NCI-H446 (cell line): ENCODE measurements around the gene ZFYVE9.
"Not testable (repeated sequence)": the region's sequence is repeated elsewhere in the genome, so short reads cannot be mapped to it uniquely, and the experiment has no call there.

Source experiments
- DNase-seq, 2 experiments: peaks; one replicate each; lab custom pipeline; 2025; lab: John Stamatoyannopoulos, UW

The ZFYVE9 gene

DNA sequence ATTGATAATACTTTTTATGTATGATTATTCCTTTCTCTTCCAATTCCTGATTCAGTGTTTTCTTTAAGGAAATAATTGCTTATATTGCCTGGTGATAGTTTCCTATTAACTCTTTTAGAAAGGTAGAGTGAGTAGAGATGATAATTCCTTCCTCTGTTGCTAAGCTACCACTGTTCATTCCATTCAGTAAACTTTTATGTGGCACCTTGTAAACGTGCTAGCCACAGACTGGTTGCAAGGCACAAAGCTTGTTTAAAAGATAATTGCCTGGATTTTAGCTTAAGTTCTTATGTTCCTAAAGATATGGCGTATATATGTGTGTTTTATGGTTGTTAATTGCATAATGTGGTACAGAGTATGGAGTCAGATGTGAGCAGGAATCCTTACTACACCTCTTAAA is 3.2 kb downstream of the ZFYVE9 start:
- no peak for DNase-seq

DNA sequence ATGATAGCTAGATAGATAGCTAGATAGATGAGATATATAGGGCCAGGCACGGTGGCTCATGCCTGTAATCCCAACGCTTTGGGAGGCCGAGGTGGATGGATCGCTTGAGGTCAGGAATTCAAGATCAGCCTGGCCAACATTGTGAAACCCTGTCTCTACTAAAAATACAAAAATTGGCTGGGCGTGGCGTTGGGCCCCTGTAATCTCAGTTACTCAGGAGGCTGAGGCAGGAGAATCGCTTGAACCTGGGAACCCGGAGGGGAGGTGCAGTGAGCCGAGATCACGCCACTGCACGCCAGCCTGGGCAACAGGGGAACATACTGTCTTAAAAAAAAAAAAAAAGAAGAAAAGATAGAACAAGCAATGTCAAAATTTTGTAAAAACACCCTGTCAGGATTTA is 8.6 kb downstream of the ZFYVE9 start:
- DNase-seq, result not testable (repeated sequence)

DNA sequence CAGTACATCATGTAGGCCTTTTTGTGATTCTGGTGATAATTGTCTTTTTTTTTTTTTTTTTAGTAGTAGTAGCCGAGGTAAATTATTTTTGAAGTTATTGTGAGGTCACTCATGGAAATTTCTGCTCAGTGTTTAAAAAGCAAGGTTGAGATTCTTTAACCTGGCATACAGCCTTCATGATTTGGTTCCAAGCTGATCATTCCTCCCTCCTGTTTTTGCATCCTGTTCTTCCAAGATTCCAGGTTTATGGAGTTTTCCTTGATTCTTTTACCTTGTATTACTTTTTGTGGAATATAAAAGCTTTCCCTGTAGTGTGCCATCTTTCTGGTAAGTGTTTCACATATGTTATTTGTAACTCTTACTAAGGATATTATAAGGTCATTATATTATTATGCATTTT is 9.1 kb downstream of the ZFYVE9 start:
- DNase-seq, result no peak

DNA sequence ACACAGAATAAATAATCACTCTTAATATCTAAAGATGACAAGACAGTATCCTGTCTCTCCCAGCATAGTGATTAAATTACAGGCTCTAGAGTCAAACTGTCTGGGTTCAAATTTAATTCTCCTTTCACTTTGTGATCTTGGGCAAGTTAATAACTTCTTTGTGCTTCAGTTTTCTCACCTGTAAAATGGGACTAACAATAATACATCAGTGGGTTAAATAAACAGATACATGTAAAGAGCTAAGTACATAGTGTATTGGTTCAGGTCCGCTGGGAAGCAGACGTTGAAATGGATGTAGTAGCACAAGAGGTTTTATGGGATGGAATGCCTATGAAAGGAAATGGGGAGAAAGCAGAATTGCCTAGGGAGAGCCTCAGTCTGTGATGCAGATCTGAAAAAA is 10.7 kb downstream of the ZFYVE9 start:
- no peak for DNase-seq

DNA sequence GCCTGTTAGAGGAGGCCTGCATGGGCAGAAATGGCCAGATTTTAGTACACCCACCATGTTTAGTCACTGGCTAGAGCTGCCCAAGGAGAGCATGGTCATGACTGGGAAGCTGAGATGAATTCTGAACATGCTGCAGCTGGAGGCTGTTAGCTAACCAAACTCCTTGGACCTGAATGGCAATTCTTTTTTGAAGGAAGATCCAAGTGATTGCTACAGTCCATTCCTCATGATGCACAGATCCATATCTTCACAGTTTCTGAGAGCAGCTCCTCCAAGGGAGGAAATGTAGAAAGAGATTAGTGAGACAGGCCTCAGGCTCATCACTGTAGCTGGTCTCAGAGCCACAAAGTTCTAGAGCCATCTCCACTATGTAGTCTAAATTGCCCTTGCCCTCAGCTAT is 11.1 kb downstream of the ZFYVE9 start:
- DNase-seq, result no peak

DNA sequence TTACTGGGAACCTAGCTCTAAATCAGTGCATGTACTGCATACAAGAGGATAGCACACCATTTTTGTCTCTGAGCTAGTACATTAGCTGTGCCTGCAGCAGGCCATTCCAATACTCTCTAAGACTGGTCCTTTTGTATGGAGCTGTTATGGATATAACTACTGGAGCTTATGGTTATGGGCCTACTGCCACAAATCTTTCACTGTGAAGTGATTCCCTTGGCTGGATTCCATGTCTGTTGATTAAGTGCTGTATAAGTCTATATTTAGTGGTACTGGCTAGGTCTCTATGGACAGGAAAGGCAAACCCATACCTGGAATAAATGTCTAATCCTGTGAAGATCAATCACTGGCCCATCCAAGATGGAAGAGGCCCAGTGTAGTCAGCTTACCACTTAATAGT is 12.0 kb downstream of the ZFYVE9 start:
- DNase-seq, result peak; percentile 30 to 54

DNA sequence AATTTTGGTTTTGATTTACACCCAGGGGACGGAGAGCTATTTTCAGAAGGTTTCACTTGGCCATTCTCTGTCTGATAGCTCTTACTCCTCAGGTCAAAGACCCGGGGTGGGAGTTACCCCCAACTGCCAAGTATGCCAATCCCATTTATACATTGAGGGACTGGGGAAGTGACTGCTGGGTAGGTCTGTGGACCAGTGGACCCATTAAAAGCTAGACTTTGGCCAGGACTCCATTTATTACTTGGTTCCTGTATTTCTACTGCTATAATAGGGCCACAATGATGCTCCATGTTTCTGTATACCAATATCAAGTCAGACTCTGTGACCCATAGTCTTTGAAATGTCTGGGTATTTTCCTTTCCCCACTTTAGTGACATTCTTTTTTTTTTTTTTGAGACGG is 14.6 kb downstream of the ZFYVE9 start:
- no peak for DNase-seq

DNA sequence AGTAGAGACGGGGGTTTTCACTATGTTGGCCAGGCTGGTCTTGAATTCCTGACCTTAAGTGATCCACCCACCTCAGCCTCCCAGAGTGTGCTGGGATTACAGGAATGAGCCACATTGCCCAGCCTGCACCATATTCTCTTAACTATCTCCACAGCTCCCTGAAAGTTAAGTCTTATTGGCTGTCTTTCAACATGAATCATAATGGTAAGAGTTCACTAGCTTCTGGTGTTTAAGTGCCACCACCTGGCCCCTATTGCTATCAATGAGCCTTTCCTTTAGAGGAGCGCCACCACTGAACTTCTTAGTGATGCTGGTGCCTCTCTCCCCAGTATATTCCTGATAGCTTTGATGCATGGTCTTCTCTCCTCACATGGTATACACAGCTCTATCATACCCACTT is 15.7 kb downstream of the ZFYVE9 start:
- DNase-seq, result peak in 1 of 2 experiments; percentile 5

DNA sequence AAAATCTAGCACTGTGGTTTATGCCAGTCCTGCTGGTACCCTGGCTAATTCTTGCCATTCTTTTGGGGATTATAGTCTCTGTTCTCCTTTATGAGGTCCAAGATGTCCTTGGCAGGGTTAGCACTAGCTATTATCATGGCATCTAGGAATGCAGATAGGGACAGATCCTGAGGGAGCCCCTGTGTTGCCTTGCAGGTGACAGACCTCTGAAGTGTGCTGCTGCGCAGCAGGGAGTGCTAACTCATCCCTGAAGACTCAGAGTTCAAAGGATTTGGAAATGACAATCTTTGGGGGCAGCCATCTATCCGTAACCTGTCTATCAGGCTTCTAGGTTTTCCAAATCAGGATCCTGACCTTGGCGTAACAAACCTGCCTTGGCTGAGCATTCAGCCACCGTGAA is 16.3 kb downstream of the ZFYVE9 start:
- DNase-seq, result no peak

DNA sequence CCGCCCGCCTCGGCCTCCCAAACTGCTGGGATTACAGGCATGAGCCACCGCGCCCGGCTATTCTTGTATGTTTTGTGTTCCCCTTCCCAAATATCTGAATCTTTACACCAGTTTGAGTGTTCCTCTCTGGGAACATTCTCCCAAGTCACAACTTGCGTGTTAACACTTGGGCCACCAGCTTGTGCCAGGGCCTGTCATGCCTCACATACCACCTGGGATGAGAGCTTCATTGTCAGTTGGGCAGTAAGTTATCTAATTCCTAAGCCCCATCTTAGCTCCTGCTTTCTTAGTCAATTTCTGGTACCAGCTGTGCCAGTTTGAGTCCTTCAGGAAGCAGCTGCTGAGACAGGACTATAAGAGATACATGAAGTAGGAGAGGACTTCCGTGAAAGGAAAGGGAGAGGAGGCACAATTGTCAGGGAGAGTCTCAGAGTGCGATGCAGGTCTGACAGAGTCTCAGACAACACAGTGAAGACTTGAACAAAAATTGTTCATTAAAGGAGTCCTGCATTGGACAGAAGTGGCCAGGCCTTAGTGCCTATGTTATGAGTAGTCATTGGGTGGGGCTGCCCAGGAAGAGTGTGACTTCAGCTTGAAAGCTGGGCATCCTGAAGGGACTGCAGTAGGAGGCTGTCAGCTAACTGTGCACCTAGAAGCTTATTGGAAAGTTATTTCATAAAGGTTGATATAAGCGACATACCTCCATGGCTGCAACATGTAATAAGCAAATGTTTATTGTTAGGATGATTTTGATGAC is 17.3 kb downstream of the ZFYVE9 start:
- DNase-seq, result no peak

DNA sequence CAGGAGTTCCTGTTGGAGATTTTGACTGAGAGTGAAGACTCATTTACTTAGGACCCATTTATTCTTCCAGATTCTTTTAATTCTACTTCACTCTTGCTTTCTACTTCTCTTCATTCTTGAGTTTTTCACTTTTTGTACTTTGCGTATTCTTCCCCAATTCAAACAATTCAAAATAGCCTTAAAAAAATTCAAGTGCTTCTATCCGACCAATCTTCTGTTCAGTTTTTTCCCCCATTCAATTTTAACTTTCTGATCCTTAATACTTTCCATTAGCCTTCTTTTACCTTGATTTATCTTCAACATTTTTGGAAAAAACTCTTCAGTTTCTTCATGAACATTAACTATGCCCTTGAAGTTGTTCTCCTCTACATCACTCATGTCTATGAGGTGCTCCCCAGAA is 21.1 kb downstream of the ZFYVE9 start:
- no peak for DNase-seq

DNA sequence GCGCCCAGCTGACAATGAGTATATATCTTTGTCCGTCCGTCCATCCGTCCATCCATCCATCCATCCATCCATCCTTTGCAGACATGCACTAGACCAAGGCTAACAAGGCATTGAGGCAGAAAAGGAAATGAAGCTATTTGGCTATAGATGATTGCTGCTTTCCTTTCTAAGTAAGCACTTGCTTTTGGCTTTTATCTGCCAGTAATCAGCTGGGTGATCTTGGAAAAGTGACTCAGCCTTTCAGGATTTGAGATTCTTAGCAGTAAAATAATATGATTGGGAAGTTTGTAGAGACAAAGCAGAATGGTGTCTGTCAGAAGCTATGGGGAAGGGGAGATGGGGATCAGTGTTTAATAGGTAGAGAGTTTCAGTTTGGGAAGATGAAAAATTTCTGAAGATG is 22.7 kb downstream of the ZFYVE9 start:
- no peak for DNase-seq

DNA sequence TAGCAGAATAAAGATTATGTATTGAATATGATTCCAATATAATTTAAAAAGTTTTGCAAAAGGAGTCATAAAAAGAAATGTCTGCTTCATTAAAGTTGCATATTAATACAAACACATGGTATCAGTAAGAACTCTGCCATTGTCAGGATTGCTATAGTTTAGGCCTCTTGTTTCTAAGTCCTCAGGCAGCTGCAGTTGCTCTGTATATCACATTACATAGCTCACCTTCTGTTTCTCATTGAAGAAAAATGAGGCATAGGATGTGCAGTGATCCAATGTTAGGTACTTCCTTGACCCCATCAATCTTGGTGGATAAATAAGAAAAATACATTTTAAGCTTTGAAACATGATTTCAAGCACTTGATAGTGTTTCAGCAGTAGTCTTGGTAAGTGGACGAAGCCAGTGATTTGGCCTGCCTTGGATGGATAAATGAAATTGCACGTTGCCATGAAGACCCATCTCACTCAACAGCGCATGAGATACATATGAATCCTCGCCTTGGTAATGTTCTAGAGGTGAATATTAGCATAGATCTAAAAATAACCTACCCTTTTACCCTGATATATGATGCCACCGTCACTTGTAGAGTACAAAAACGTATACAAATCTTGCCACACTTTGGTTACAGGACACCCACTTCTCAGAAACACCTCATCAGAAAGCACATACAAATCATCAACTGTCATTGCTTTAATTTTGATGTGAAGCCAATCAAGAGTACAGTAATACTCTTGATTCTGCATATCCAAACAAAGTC is 25.3 kb downstream of the ZFYVE9 start:
- no peak for DNase-seq

DNA sequence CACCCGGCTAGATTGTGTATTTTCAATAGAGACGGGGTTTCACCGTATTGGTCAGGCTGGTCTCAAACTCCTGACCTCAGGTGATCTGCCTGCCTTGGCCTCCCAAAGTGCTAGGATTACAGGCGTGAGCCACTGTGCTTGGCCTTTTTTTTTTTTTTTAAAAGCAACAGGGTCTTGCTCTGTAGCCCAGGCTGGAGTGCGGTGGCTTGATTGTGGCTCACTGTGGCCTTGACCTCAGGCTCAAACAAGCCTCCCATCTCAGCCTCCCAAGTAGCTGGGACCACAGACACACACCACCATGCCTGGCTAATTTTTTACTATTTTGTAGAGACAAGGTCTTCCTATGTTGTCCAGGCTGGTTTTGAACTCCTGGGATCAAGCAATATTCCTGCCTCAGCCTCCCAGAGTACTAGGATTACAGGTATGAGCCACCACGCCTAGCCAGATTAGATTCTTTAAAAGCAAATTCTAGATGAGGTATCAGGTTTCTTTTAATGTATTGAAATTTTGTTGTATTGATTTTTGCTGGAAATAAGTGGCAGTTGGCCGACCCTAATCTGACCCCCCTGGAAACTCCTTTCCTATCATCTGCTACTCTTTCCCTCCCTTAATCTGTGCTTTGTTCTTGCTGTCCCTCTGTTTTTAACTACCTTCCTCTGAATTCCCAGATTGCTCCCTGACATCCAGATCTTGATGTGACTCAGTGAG is 26.6 kb downstream of the ZFYVE9 start:
- no peak for DNase-seq

DNA sequence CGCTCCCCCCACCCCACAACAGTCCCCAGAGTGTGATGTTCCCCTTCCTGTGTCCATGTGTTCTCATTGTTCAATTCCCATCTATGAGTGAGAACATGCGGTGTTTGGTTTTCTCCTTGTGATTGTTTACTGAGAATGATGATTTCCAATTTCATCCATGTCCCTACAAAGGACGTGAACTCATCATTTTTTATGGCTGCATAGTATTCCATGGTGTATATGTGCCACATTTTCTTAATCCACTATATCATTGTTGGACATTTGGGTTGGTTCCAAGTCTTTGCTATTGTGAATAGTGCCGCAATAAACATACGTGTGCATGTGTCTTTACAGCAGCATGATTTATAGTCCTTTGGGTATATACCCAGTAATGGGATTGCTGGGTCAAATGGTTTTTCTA is 29.3 kb downstream of the ZFYVE9 start:
- DNase-seq, result not testable (repeated sequence)

DNA sequence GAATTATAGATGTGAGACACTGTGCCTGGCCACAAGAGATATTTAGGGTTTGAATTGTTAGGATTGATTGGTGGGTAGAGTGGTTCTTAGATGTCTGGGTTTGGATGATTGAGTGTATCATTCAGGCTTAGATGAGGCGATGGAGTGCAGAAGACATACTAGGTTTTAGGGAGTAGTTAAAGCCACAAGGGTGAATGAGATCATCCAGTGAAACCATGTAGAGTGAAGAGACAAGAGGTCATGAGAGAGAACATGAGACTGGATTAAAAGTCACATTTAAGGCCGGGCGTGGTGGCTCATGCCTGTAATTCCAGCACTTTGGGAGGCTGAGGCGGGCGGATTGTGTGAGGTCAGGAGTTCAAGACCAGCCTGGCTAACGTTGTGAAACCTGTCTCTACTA is 37.2 kb downstream of the ZFYVE9 start:
- DNase-seq, result no peak

DNA sequence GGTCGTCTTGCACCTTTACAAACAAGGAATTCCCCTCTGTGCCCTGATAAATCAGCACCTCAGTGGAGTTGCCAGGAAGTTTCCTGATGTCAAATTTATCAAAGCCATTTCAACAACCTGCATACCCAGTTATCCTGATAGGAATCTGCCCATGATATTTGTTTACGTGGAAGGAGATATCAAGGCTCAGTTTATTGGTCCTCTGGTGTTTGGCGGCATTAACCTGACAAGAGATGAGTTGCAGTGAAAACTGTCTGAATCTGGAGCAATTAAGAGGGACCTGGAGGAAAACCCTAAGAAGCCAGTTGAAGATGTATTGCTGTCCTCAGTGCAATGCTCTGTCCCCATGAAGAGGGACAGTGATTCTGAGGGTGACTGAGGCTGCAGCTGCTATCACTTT is 38.3 kb downstream of the ZFYVE9 start:
- no peak for DNase-seq

DNA sequence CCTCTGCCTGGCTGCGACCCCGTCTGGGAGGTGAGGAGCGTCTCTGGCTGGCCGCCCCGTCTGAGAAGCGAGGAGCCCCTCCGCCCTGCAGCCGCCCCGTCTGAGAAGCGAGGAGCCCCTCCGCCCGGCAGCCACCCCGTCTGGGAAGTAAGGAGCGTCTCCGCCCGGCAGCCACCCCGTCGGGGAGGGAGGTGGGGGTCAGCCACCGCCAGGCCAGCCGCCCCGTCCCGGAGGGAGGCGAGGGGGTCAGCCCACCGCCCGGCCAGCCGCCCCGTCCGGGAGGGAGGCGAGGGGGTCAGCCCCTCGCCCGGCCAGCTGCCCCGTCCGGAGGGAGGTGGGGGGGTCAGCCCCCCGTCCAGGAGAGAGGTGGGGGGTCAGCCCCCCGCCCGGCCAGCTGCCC is 39.9 kb downstream of the ZFYVE9 start:
- not testable (repeated sequence) for DNase-seq

DNA sequence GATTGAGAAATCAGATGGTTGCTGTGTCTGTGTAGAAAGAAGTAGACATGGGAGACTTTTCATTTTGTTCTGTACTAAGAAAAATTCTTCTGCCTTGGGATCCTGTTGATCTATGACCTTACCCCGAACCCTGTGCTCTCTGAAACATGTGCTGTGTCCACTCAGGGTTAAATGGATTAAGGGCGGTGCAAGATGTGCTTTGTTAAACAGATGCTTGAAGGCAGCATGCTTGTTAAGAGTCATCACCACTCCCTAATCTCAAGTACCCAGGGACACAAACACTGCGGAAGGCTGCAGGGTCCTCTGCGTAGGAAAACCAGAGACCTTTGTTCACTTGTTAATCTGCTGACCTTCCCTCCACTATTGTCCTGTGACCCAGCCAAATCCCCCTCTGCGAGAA is 40.4 kb downstream of the ZFYVE9 start:
- not testable (repeated sequence) for DNase-seq

DNA sequence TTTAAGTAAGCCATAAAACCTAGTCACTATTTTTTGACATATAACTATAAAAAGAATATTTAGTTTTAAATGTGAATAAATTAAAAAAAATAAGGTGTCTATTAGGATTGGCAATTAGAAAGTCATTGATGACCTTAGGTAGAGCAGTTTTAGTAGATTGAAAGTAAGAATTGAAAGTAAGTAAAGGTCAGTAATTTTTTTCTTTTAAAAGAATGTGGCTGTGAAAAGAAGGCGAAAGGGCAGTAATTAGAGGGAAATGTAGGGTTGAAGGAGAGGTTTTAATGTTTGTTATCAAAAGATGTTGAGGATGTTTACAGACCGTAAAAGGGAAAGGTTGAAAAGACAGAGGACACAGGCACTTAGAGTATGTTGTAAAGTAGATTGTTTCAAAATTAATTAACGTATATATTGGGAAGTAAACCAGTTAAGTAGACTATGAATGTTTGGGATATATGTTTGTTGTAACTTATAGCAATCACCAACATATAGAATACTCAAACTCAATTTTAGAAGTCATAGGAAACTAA is 41.0 kb downstream of the ZFYVE9 start:
- no peak for DNase-seq

DNA sequence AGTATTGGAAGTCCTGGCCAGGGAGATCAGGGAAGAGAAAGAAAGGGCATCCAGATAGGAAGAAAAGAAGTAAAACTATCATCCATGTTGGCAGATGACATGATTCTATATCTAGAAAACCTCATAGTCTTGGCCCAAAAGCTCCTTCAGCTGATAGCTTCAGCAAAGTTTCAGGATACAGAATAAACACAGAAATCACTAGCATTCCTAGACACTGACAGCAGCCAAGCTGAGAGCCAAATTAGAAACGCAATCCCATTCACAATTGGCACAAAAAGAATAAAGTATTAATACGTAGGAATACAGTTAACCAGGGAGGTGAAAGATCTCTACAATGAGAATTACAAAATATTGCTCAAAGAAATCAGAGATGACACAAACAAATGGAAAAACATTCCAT is 44.6 kb downstream of the ZFYVE9 start:
- no peak for DNase-seq

DNA sequence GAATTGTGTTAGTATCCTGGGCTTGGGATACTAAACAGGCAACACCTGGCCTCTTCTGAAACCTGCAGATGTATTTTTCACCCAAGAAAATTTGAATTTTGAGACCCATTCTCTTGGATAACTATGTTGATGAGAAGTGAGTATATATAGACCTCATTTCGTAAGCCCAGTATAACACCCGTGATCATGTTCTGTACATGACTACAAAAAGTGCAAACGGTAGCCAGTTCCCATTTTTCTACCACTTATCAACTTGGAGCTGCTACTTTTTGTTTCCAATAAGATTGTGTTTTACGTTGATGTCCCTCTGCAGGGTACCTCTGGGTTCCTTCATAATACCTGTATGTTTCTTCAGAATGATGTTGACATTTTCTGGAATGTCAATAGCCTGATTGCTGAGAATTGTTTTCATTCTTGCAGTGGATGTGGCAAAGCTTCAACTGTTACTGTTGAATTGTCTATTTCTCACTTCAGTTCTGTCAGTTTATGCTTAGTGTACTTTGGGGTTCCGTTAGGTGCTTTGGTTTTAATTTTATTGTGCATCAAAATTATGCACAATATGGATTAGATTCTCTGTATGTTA is 48.1 kb downstream of the ZFYVE9 start:
- DNase-seq, result no peak
